HG02981 (cell line): Measurements from ENCODE around the gene EN1.

Experiments
- ATAC-seq: cut with Tn5 transposase; IDR thresholded peaks from one replicate; pipeline ENCODE4 v1.9.1; 2021; ENCODE audit warnings: mild to moderate bottlenecking, moderate library complexity; ENCODE audit not compliant: unreplicated experiment

Gene EN1

GRCh38 chr2:118844261-118845004 is 3.0 kb downstream of the EN1 start:
- ATAC-seq: no peak

GRCh38 chr2:118843483-118844132 is 3.8 kb downstream of the EN1 start:
- no peak for ATAC-seq

- no peak for ATAC-seq
These were observed 4.6 kb downstream of the EN1 start for GRCh38 chr2:118842661-118843482.

GRCh38 chr2:118841828-118842461 is 5.5 kb downstream of the EN1 start:
- no peak for ATAC-seq

GRCh38 chr2:118841450-118841827 is 6.0 kb downstream of the EN1 start:
- ATAC-seq: no peak

- ATAC-seq: no peak
These were observed 8.6 kb downstream of the EN1 start for GRCh38 chr2:118838741-118839455.

- no peak for ATAC-seq
These were observed 9.8 kb downstream of the EN1 start for GRCh38 chr2:118837621-118838020.

- no peak for ATAC-seq
These were observed 10.4 kb downstream of the EN1 start for GRCh38 chr2:118837067-118837466.

- ATAC-seq: no peak
These were observed 11.0 kb downstream of the EN1 start for GRCh38 chr2:118836411-118836930.

- ATAC-seq: no peak
These were observed 11.6 kb downstream of the EN1 start for GRCh38 chr2:118835746-118836410.

- ATAC-seq: no peak
These were observed 12.3 kb downstream of the EN1 start for GRCh38 chr2:118834901-118835745.

GRCh38 chr2:118834440-118834810 is 13.0 kb downstream of the EN1 start:
- ATAC-seq: no peak

- no peak for ATAC-seq
These were observed 13.6 kb downstream of the EN1 start for GRCh38 chr2:118833716-118834439.

- ATAC-seq: no peak
These were observed 14.4 kb downstream of the EN1 start for GRCh38 chr2:118832791-118833715.

- ATAC-seq: no peak
These were observed 15.2 kb downstream of the EN1 start for GRCh38 chr2:118832071-118832790.

GRCh38 chr2:118830881-118831280 is 16.6 kb downstream of the EN1 start:
- no peak for ATAC-seq

- no peak for ATAC-seq
These were observed 17.3 kb downstream of the EN1 start for GRCh38 chr2:118830118-118830517.
